SK-N-SH (cell line): Measurements from ENCODE around the gene SCN1B. TPM values are rescaled to one million over a fixed set of nuclear protein-coding genes. Genes with fewer than 3 reads are reported as not detected.

ENCODE experiments used
- CTCF ChIA-PET: fragments of 300-600, 350-600 bp; formaldehyde crosslinking; extraction: SDS; loops from one replicate; lab custom pipeline; 2021; lab: Yijun Ruan, JAX
- POLR2A ChIA-PET: fragments of 350-600 bp; sonication (Branson Sonifier 250); formaldehyde crosslinking; extraction: SDS; loops from one replicate; lab custom pipeline; 2020; ENCODE audit warnings: antibody characterized with exemption, inconsistent platforms; lab: Yijun Ruan, JAX
- DNase-seq: peaks from one replicate; pipeline ENCODE4 v3.0.0; 2012
- H2AFZ ChIP-seq: fragments of 200-600 bp; sonication (generic); 2 replicates; pipeline ENCODE4 v1.8.1; 2016; ENCODE audit warnings: antibody characterized with exemption, mild to moderate bottlenecking, low read depth
- H3F3A ChIP-seq: fragments of 200-600 bp; sonication (generic); replicated peaks from 2 replicates; pipeline ENCODE3; 2016; ENCODE audit warnings: antibody characterized with exemption, mild to moderate bottlenecking; ENCODE audit not compliant: insufficient read depth
- H3K27ac ChIP-seq, 2 experiments: fragments of 200-500 bp in 1 of 2; fragments of 200-600 bp in 1 of 2; sonication (Bioruptor generic) in 1 of 2; sonication (generic), shearing (Covaris generic) in 1 of 2; 2 replicates each; pipeline versions ENCODE4 v1.5.1 to v1.6.1; 2014 to 2016; ENCODE audit warnings: low read depth in 2 of 2, inconsistent platforms in 1 of 2, low read length in 1 of 2, mild to moderate bottlenecking in 1 of 2, mixed read lengths in 1 of 2
- H3K27me3 ChIP-seq: fragments of 200-600 bp; sonication (generic), shearing (Covaris generic); 2 replicates; pipeline ENCODE4 v1.6.1; 2016; ENCODE audit warnings: mixed run types; ENCODE audit not compliant: insufficient read depth
- H3K36me3 ChIP-seq, 2 experiments: fragments of 200-500 bp in 1 of 2; fragments of 200-600 bp in 1 of 2; sonication (Bioruptor generic) in 1 of 2; sonication (generic) in 1 of 2; replicated peaks in 1 of 2; 2 replicates each; pipeline versions ENCODE3 to v1.5.1; 2014 to 2016; ENCODE audit warnings: low read length in 1 of 2, mild to moderate bottlenecking in 1 of 2; ENCODE audit not compliant: insufficient read depth in 2 of 2, control insufficient read depth in 1 of 2
- H3K4me1 ChIP-seq, 2 experiments: fragments of 200-500 bp in 1 of 2; fragments of 200-600 bp in 1 of 2; sonication (Bioruptor generic) in 1 of 2; sonication (generic), shearing (Covaris generic) in 1 of 2; 2 replicates each; pipeline versions ENCODE4 v1.5.1 to v1.6.1; 2014 to 2016; ENCODE audit warnings: low read depth in 1 of 2, low read length in 1 of 2, mixed run types in 1 of 2; ENCODE audit not compliant: insufficient read depth in 2 of 2, control insufficient read depth in 1 of 2
- H3K4me2 ChIP-seq: fragments of 200-600 bp; sonication (generic), shearing (Covaris generic); 2 replicates; pipeline ENCODE4 v1.6.1; 2017; ENCODE audit warnings: mixed run types
- H3K4me3 ChIP-seq, 2 experiments: fragments of 200-500 bp in 1 of 2; fragments of 200-600 bp in 1 of 2; sonication (Bioruptor generic) in 1 of 2; sonication (generic), shearing (Covaris generic) in 1 of 2; 2 replicates each; pipeline versions ENCODE4 v1.5.1 to v1.8.1; 2014 to 2016; ENCODE audit warnings: low read depth in 2 of 2, inconsistent platforms in 1 of 2, low read length in 1 of 2, mild to moderate bottlenecking in 1 of 2, mixed read lengths in 1 of 2, moderate library complexity in 1 of 2
- H3K79me2 ChIP-seq: fragments of 200-600 bp; sonication (generic); 2 replicates; pipeline ENCODE4 v1.8.1; 2017; ENCODE audit warnings: mild to moderate bottlenecking; ENCODE audit not compliant: insufficient read depth
- H3K9ac ChIP-seq: fragments of 200-600 bp; sonication (generic); 2 replicates; pipeline ENCODE4 v1.6.1; 2017; ENCODE audit warnings: mixed run types
- H3K9me2 ChIP-seq: fragments of 200-600 bp; sonication (generic); 2 replicates; pipeline ENCODE4 v1.6.1; 2017; ENCODE audit warnings: mixed run types
- H3K9me3 ChIP-seq: fragments of 200-600 bp; sonication (generic); 2 replicates; pipeline ENCODE4 v1.6.1; 2017; ENCODE audit warnings: mixed run types, mild to moderate bottlenecking, moderate library complexity
- H4K20me1 ChIP-seq: fragments of 200-600 bp; sonication (generic); 2 replicates; pipeline ENCODE4 v1.6.1; 2017; ENCODE audit warnings: mild to moderate bottlenecking, mixed run types; ENCODE audit not compliant: insufficient read depth
- CHD2 ChIP-seq: fragments of 150-350 bp; IDR thresholded peaks from 2 replicates; pipeline ENCODE4 v1.6.1; 2018; ENCODE audit warnings: low read length; ENCODE audit not compliant: partially characterized antibody
- EZH2phosphoT487 ChIP-seq: fragments of 200-600 bp; sonication (generic); IDR thresholded peaks from 2 replicates; pipeline ENCODE4 v1.6.1; 2017; ENCODE audit warnings: low read depth, mixed run types, mild to moderate bottlenecking, antibody characterized with exemption, moderate library complexity, borderline replicate concordance
- FOXJ3 ChIP-seq: sonication (generic); formaldehyde crosslinking; IDR thresholded peaks from 2 replicates; pipeline ENCODE4 v1.5.1; 2020; ENCODE audit warnings: mild to moderate bottlenecking, missing genetic modification reagents
- FOXM1 ChIP-seq: IDR thresholded peaks from 2 replicates; pipeline ENCODE4 v1.4.0; 2012; ENCODE audit warnings: low read depth, mild to moderate bottlenecking
- GABPA ChIP-seq: IDR thresholded peaks from 2 replicates; pipeline ENCODE4 v1.4.0; 2012; ENCODE audit warnings: low read depth, mild to moderate bottlenecking
- IRF3 ChIP-seq: fragments of 150-350 bp; IDR thresholded peaks from 2 replicates; pipeline ENCODE4 v1.6.1; 2016; ENCODE audit warnings: mild to moderate bottlenecking, low read depth, low read length
- JUND ChIP-seq: IDR thresholded peaks from 2 replicates; pipeline ENCODE4 v1.4.0; 2012
- MEF2A ChIP-seq: IDR thresholded peaks from 2 replicates; pipeline ENCODE4 v1.4.0; 2012; ENCODE audit warnings: low read depth, borderline replicate concordance
- NFIC ChIP-seq: IDR thresholded peaks from 2 replicates; pipeline ENCODE4 v1.4.0; 2012; ENCODE audit warnings: borderline replicate concordance
- NRF1 ChIP-seq: IDR thresholded peaks from 2 replicates; pipeline ENCODE4 v1.6.1; 2012; ENCODE audit warnings: low read depth, mild to moderate bottlenecking, low read length
- POLR2AphosphoS5 ChIP-seq: IDR thresholded peaks from 2 replicates; pipeline ENCODE4 v1.6.1; 2012; ENCODE audit warnings: low read depth, low read length
- RCOR1 ChIP-seq: fragments of 150-350 bp; IDR thresholded peaks from 2 replicates; pipeline ENCODE4 v1.6.1; 2017; ENCODE audit warnings: antibody characterized with exemption, low read length
- RFX5 ChIP-seq: IDR thresholded peaks from 2 replicates; pipeline ENCODE4 v1.6.1; 2012; ENCODE audit warnings: mild to moderate bottlenecking, improper control_type of control experiment, low read length
- RXRA ChIP-seq: IDR thresholded peaks from 2 replicates; pipeline ENCODE4 v1.4.0; 2012; ENCODE audit warnings: low read depth, mild to moderate bottlenecking, borderline replicate concordance
- TEAD4 ChIP-seq: IDR thresholded peaks from 2 replicates; pipeline ENCODE4 v1.4.0; 2012; ENCODE audit warnings: mild to moderate bottlenecking, borderline replicate concordance; ENCODE audit not compliant: insufficient read depth
- YY1 ChIP-seq: IDR thresholded peaks from 2 replicates; pipeline ENCODE4 v1.4.0; 2012; ENCODE audit warnings: low read depth, mild to moderate bottlenecking
- WGBS: methylation state at CpG from one replicate; pipeline ENCODE4 v1.1.6; 2017; ENCODE audit warnings: low lambda C conversion rate; 5-methylcytosine and 5-hydroxymethylcytosine counted together
- polyA plus RNA-seq, 3 experiments: library from polyadenylated mRNA; depleted of rRNA; stranded (reverse); fragments of >200 nt; gene quantifications; 2 replicates each; pipeline ENCODE4 v1.2.3, GENCODE V29; 2012
- TF ChIP-seq, protein P1 (sequence below): IDR thresholded peaks from 2 replicates; pipeline ENCODE4 v1.4.0; 2012; ENCODE audit warnings: low read depth, borderline replicate concordance
- TF ChIP-seq, protein P2 (sequence below): fragments of 200-600 bp; sonication (generic); IDR thresholded peaks from 2 replicates; pipeline ENCODE4 v1.6.1; 2017; ENCODE audit warnings: antibody characterized with exemption, mild to moderate bottlenecking, moderate library complexity

SCN1B gene
- polyA plus RNA-seq, 1 of the 3 experiments (the other 2 are of a cell fraction), result 10.5 TPM

DNA sequence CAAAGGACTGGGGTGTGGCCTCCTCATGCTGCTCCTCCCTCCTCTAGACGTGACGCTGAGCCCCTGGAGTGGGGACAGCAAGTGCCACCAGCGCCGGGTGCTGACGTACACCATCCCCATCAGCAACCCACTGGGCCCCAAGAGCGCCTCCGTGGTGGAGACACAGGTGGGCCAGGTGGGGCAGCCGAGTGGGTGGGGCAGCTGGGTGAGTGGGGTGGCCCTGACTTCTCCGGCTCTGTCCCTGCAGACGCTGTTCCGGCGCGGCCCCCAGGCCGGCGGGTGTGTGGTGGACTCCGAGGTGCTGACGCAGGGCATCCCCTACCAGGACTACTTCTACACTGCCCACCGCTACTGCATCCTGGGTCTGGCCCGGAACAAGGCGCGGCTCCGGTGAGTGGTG is 11.1 kb upstream of the SCN1B start (continued):
- TF ChIP-seq EZH2phosphoT487 (no peak), RCOR1 (no peak), CHD2 (no peak), FOXJ3 (CRISPR knock-in tag) (no peak), FOXM1 (no peak), RXRA (no peak), YY1 (no peak)

- H3K9me2 ChIP-seq, result no peaks in the 10 kb centered on the region
- POLR2A ChIA-PET, result no interaction called here
- WGBS, result 96% methylated on average over 10 of the region's 10 CpGs
These were observed 9.3 kb upstream of the SCN1B start for GRCh38 chr19:35021016-35021415.

More at GRCh38 chr19:35021016-35021415, 9.3 kb upstream of the SCN1B start:
- no peak overlapping the region for H3K27ac ChIP-seq
- H3K27me3 ChIP-seq, result no peaks in the 10 kb centered on the region
- no peak overlapping the region for H2AFZ ChIP-seq
- CTCF ChIA-PET, result interaction anchor here (0.8 to 2.6 kb wide), 4 partner anchors 14 to 183 kb away, joined by 3 to 13 read pairs (median 4); no protein-coding TSS in a partner anchor
- H3F3A ChIP-seq, result no peaks in the 10 kb centered on the region
- no peak overlapping the region for H3K4me2 ChIP-seq
- no peaks in the 10 kb centered on the region for H3K9me3 ChIP-seq
- H3K9ac ChIP-seq, result no peak overlapping the region
- no peaks in the 10 kb centered on the region for H4K20me1 ChIP-seq
- no peaks in the 10 kb centered on the region for H3K79me2 ChIP-seq
- no peak for DNase-seq
- TF ChIP-seq GABPA (no peak), TEAD4 (no peak), MEF2A (no peak), IRF3 (no peak), FOXM1 (no peak), NFIC (no peak), NRF1 (no peak), RFX5 (no peak), JUND (no peak), POLR2AphosphoS5 (no peak), CHD2 (no peak)
- TF ChIP-seq, protein P1, sequence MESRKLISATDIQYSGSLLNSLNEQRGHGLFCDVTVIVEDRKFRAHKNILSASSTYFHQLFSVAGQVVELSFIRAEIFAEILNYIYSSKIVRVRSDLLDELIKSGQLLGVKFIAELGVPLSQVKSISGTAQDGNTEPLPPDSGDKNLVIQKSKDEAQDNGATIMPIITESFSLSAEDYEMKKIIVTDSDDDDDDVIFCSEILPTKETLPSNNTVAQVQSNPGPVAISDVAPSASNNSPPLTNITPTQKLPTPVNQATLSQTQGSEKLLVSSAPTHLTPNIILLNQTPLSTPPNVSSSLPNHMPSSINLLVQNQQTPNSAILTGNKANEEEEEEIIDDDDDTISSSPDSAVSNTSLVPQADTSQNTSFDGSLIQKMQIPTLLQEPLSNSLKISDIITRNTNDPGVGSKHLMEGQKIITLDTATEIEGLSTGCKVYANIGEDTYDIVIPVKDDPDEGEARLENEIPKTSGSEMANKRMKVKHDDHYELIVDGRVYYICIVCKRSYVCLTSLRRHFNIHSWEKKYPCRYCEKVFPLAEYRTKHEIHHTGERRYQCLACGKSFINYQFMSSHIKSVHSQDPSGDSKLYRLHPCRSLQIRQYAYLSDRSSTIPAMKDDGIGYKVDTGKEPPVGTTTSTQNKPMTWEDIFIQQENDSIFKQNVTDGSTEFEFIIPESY, result no peak
- TF ChIP-seq, protein P2, sequence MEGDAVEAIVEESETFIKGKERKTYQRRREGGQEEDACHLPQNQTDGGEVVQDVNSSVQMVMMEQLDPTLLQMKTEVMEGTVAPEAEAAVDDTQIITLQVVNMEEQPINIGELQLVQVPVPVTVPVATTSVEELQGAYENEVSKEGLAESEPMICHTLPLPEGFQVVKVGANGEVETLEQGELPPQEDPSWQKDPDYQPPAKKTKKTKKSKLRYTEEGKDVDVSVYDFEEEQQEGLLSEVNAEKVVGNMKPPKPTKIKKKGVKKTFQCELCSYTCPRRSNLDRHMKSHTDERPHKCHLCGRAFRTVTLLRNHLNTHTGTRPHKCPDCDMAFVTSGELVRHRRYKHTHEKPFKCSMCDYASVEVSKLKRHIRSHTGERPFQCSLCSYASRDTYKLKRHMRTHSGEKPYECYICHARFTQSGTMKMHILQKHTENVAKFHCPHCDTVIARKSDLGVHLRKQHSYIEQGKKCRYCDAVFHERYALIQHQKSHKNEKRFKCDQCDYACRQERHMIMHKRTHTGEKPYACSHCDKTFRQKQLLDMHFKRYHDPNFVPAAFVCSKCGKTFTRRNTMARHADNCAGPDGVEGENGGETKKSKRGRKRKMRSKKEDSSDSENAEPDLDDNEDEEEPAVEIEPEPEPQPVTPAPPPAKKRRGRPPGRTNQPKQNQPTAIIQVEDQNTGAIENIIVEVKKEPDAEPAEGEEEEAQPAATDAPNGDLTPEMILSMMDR, result no peak
- peaks cover 9 to 55% of the 10 kb centered on the region in 2 experiments for H3K36me3 ChIP-seq
- no peak overlapping the region for H3K4me3 ChIP-seq
- H3K4me1 ChIP-seq, result peaks cover 0 to 6% of the 10 kb centered on the region in 2 experiments; a peak in 1 of 4 replicates
